Spleen (tissue), 11 donors: ENCODE data around the gene HOXC6. TPM values are rescaled to one million over a fixed set of nuclear protein-coding genes. Genes with fewer than 3 reads are reported as not detected.

Experiments
- DNase-seq: peaks from one replicate; pipeline ENCODE4 v3.0.0-alpha.2; 2020
- H3K27ac ChIP-seq, 8 donors: fragments of 200-600 bp; sonication (generic) in 7 of 8; 1 replicate in 4 of 8; 2 replicates in 4 of 8; pipeline versions ENCODE4 v1.5.0 to v1.8.0; 2016 to 2021; ENCODE audit warnings: inconsistent platforms in 4 of 8, mild to moderate bottlenecking in 4 of 8, moderate library complexity in 1 of 8
- H3K27me3 ChIP-seq, 7 donors: fragments of 200-600 bp; sonication (generic) in 6 of 7; replicated peaks in 1 of 7; 1 replicate in 4 of 7; 2 replicates in 3 of 7; pipeline versions ENCODE4 v1.5.0 to v1.8.0; 2016 to 2021; ENCODE audit warnings: inconsistent platforms in 3 of 7, mild to moderate bottlenecking in 1 of 7
- H3K36me3 ChIP-seq, 6 donors: fragments of 200-600 bp; sonication (generic) in 5 of 6; 1 replicate in 4 of 6; 2 replicates in 2 of 6; pipeline versions ENCODE4 v1.5.0 to v1.8.0; 2016 to 2021; ENCODE audit warnings: inconsistent platforms in 2 of 6
- H3K4me1 ChIP-seq, 6 donors: fragments of 200-600 bp; sonication (generic) in 5 of 6; 1 replicate in 3 of 6; 2 replicates in 3 of 6; pipeline versions ENCODE4 v1.5.0 to v1.8.0; 2016 to 2021; ENCODE audit warnings: inconsistent platforms in 3 of 6
- H3K4me3 ChIP-seq, 8 donors: fragments of 200-600 bp; sonication (generic) in 7 of 8; 1 replicate in 4 of 8; 2 replicates in 4 of 8; pipeline versions ENCODE4 v1.5.0 to v1.8.0; 2016 to 2021; ENCODE audit warnings: inconsistent platforms in 4 of 8, mild to moderate bottlenecking in 4 of 8, moderate library complexity in 2 of 8
- H3K9me3 ChIP-seq, 8 donors: fragments of 200-600 bp; sonication (generic) in 7 of 8; 1 replicate in 4 of 8; 2 replicates in 4 of 8; pipeline versions ENCODE4 v1.5.0 to v1.8.0; 2016 to 2021; ENCODE audit warnings: inconsistent platforms in 4 of 8
- CTCF ChIP-seq, 11 experiments: fragments of 200-600 bp in 7 of 11; fragments of 450-650 bp in 4 of 11; sonication (generic) in 4 of 11; IDR thresholded peaks in 8 of 11; conservative IDR thresholded peaks in 3 of 11; 1 replicate in 7 of 11; 2 replicates in 4 of 11; pipeline versions ENCODE4 v1.4.0 to v1.8.0; 2016 to 2021; ENCODE audit warnings: antibody characterized with exemption in 11 of 11, inconsistent platforms in 4 of 11, mild to moderate bottlenecking in 1 of 11
- POLR2A ChIP-seq, 3 donors: fragments of 450-650 bp; IDR thresholded peaks; one replicate each; pipeline ENCODE4 v1.5.1; 2017; ENCODE audit warnings: antibody characterized with exemption in 3 of 3, mild to moderate bottlenecking in 1 of 3
- POLR2AphosphoS5 ChIP-seq, 3 donors: sonication (generic); formaldehyde crosslinking; IDR thresholded peaks; one replicate each; pipeline ENCODE4 v1.5.1; 2017; ENCODE audit warnings: antibody characterized with exemption in 3 of 3
- WGBS, 5 donors: extraction: QIAGEN DNeasy Blood & Tissue Kit in 3 of 5; methylation state at CpG; one replicate each; pipeline versions ENCODE4 v1.1.5 to v1.1.7; 2013 to 2018; 5-methylcytosine and 5-hydroxymethylcytosine counted together
- intact Hi-C: fragments of 100-400 bp; cut with DNase I; formaldehyde crosslinking; loops from one replicate; pipeline ENCODE4 v1.15.0; 2023; ENCODE audit warnings: low total_unique reads
- polyA plus RNA-seq, 3 donors: library from polyadenylated mRNA; stranded (reverse); fragments of 200-250 nt; gene quantifications; one replicate each; pipeline ENCODE4 v1.2.1, GENCODE V29; 2013
- total RNA-seq, 7 donors: library from RNA; depleted of rRNA in 3 of 7; stranded (reverse); fragments of >200 nt in 3 of 7; fragmentation: NEBNext Ultra II Directional in 4 of 7; extraction: Animal tissue kit (Norgen Biotek cat#: 25700) in 4 of 7; gene quantifications; one replicate each; pipeline versions ENCODE4 v1.1.0 to v1.2.1, GENCODE V29; 2016 to 2021
- donor health status: healthy with polysubstance abuse.
- donor health status: DM: no; HTN: no; CAD: no; lungs with moderate emphysema.
- donor health status: DM: no; HTN: no; CAD: no.
- donor health status: Bipolar disorder and iron deficiency.
- donor health status: healthy.
- donor health status: DM: no; HTN: no; CAD: no.
- donor health status: DM: yes; HTN: yes; CAD: no.

HOXC6 gene
- total and polyA plus RNA-seq, 10 donors: 0.11 to 0.52 (median 0.24) TPM; not detected in 4

DNA sequence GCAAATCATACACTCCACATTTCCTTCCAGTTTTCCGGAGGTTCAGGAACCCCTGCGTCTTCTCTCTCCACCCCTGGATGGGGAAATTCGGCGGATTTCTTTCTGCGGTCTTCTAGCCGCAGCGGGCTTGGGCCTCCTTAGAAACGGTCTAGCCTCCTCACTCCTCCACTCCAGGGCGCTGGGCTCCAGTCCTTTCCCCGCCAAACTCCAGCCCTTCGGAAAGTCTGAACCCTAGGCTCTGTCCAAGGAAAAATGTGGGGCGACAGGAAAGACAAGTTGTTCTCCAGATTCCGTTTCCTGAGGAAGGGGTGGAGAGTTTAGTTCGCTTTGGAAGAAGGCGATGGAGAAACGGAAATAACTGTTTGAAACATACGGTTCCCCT lies 44.7 kb upstream of the HOXC6 start:
- no peak for DNase-seq
- no peak overlapping the region for H3K27ac ChIP-seq
- peaks cover 0 to 12% (median 0%) of the 10 kb centered on the region in 8 donors for H3K9me3 ChIP-seq
- 2 to 5% (median 4%) methylated on average over 17 of the region's 17 CpGs for WGBS, 5 donors
- peaks cover 33 to 100% (median 99%) of the 10 kb centered on the region in 7 donors for H3K27me3 ChIP-seq
- intact Hi-C loops: no loop called here
- no peaks in the 10 kb centered on the region for H3K36me3 ChIP-seq
- TF ChIP-seq POLR2AphosphoS5 (IDR thresholded peaks at IDR 0.05) (no peak), CTCF (IDR thresholded peaks at IDR 0.05 in 8 of 11, conservative IDR thresholded peaks at IDR 0.05 in 3 of 11) (no peak), POLR2A (IDR thresholded peaks at IDR 0.05) (no peak)
- H3K4me3 ChIP-seq: no peak overlapping the region
- H3K4me1 ChIP-seq: peaks cover 12 to 37% (median 23%) of the 10 kb centered on the region in 6 donors

DNA sequence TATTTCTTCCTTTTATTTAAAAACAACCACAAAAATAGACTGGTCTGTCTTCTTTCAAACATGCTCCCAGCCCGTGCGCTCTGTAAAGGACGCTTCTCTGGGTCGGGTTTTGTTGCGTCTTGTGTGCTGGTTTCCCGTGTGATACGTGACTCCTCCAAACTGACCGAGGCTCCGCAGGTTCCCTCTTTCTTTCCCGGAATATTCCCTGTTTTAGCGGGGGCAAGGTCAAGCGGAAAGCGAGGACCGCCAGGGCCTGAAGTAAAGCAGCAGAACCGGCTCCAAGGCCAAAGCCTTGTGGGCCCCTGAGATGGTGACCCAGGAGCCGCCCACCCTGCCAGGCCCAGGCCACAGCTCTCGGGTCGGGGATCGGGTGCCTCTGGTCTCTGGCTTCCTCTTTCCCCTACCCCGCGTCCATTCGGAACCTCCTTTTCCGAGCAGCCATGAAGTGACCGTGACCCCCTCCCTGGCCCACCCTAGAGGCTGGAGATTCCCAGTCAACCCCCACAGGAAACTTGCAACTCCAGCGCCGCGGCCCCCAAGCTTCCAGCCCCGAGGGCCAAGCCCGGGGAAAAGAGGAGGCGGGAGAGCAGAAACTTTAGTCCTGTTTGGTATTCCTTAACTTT lies 44.2 kb upstream of the HOXC6 start:
- Histone ChIP-seq H3K27me3 (peaks cover 34 to 100% (median 99%) of the 10 kb centered on the region in 7 donors), H3K9me3 (peaks cover 0 to 12% (median 0%) of the 10 kb centered on the region in 8 donors), H3K4me3 (peak overlapping the region in 1 of 8 donors; percentile 4), H3K27ac (no peak overlapping the region), H3K4me1 (peaks cover 13 to 40% (median 26%) of the 10 kb centered on the region in 6 donors), H3K36me3 (no peaks in the 10 kb centered on the region)
- no peak for DNase-seq
- no peak for TF ChIP-seq CTCF (IDR thresholded peaks at IDR 0.05 in 8 of 11, conservative IDR thresholded peaks at IDR 0.05 in 3 of 11)
- no peak for TF ChIP-seq POLR2A (IDR thresholded peaks at IDR 0.05)
- no peak for TF ChIP-seq POLR2AphosphoS5 (IDR thresholded peaks at IDR 0.05)
- intact Hi-C loops: no loop called here
- 3 to 6% (median 5%) methylated on average over 26 to 30 of the region's 30 CpGs for WGBS, 5 donors

GRCh38 chr12:53984901-53985691 lies 43.1 kb upstream of the HOXC6 start, which contains the start of gene HOXC10:
HOXC10 (plus strand) TSS chr12:53985146; CDS start chr12:53985260, 114 bp downstream.
- H3K27ac ChIP-seq: no peak within 1 kb of the TSS
- 4 to 8% (median 7%) methylated on average over 49 to 55 of the region's 55 CpGs for WGBS, 5 donors
- no peak for DNase-seq
- peak within 1 kb of the TSS in 4 of 8 donors; percentile 6 to 53 (median 12) for H3K4me3 ChIP-seq
- H3K36me3 ChIP-seq: no peaks in the 10 kb centered on the region
- peaks cover 0 to 12% (median 0%) of the 10 kb centered on the region in 8 donors for H3K9me3 ChIP-seq
- intact Hi-C loops: no loop called here
- TF ChIP-seq POLR2A (IDR thresholded peaks at IDR 0.05): no peak
- TF ChIP-seq CTCF (IDR thresholded peaks at IDR 0.05 in 8 of 11, conservative IDR thresholded peaks at IDR 0.05 in 3 of 11): peak in 7 of 11 experiments; percentile 19 to 52 (median 37)
- peaks cover 34 to 100% (median 100%) of the 10 kb centered on the region in 7 donors for H3K27me3 ChIP-seq
- peaks cover 13 to 48% (median 33%) of the 10 kb centered on the region in 6 donors for H3K4me1 ChIP-seq

DNA sequence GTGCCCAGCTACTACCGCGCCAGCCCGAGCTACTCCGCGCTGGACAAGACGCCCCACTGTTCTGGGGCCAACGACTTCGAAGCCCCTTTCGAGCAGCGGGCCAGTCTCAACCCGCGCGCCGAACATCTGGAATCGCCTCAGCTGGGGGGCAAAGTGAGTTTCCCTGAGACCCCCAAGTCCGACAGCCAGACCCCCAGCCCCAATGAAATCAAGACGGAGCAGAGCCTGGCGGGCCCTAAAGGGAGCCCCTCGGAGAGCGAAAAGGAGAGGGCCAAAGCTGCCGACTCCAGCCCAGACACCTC lies 42.6 kb upstream of the HOXC6 start:
- 0 to 12% (median 9%) methylated on average over 2 to 21 of the region's 21 CpGs for WGBS, 5 donors
- H3K36me3 ChIP-seq: no peaks in the 10 kb centered on the region
- H3K4me3 ChIP-seq: peak overlapping the region in 3 of 8 donors; percentile 9 to 53 (median 16)
- intact Hi-C loops: no loop called here
- no peak overlapping the region for H3K27ac ChIP-seq
- DNase-seq: no peak
- TF ChIP-seq CTCF (IDR thresholded peaks at IDR 0.05 in 8 of 11, conservative IDR thresholded peaks at IDR 0.05 in 3 of 11): no peak
- TF ChIP-seq POLR2A (IDR thresholded peaks at IDR 0.05): no peak
- peaks cover 0 to 12% (median 0%) of the 10 kb centered on the region in 8 donors for H3K9me3 ChIP-seq
- H3K27me3 ChIP-seq: peaks cover 31 to 100% (median 100%) of the 10 kb centered on the region in 7 donors
- peaks cover 13 to 48% (median 33%) of the 10 kb centered on the region in 6 donors for H3K4me1 ChIP-seq
